Upper lobe of left lung (tissue), 6 donors: ENCODE results near the gene NFATC2IP. TPM values are rescaled to one million over a fixed set of nuclear protein-coding genes. Genes with fewer than 3 reads are reported as not detected.

Source experiments
- ATAC-seq, 2 donors: fragments of 200-7000 bp; cut with Tn5 transposase; one replicate each; pipeline ENCODE4 v1.9.1; 2022; ENCODE audit warnings: mild to moderate bottlenecking in 2 of 2, moderate library complexity in 2 of 2; ENCODE audit not compliant: low FRiP score in 2 of 2
- DNase-seq, 2 donors: peaks; one replicate each; pipeline ENCODE4 v3.0.0-alpha.2; 2019 to 2020
- H3K27ac ChIP-seq, 4 donors: fragments of 200-600 bp; sonication (generic); one replicate each; pipeline ENCODE4 v1.5.1; 2016 to 2019
- H3K27me3 ChIP-seq, 4 donors: fragments of 200-600 bp; sonication (generic); one replicate each; pipeline ENCODE4 v1.5.1; 2017 to 2019
- H3K36me3 ChIP-seq, 4 donors: fragments of 200-600 bp; sonication (generic); one replicate each; pipeline ENCODE4 v1.5.1; 2016 to 2019
- H3K4me1 ChIP-seq, 4 donors: fragments of 200-600 bp; sonication (generic); one replicate each; pipeline ENCODE4 v1.5.1; 2018 to 2019
- H3K4me3 ChIP-seq, 4 donors: fragments of 200-600 bp; sonication (generic); one replicate each; pipeline ENCODE4 v1.5.1; 2017 to 2019; ENCODE audit warnings: mild to moderate bottlenecking in 2 of 4, moderate library complexity in 1 of 4
- H3K9me3 ChIP-seq, 4 donors: fragments of 200-600 bp; sonication (generic); one replicate each; pipeline ENCODE4 v1.5.1; 2018 to 2019
- CTCF ChIP-seq, 6 experiments: fragments of 450-650 bp in 4 of 6; fragments of 200-600 bp in 2 of 6; sonication (generic) in 2 of 6; IDR thresholded peaks; one replicate each; pipeline ENCODE4 v1.5.1; 2016 to 2019; ENCODE audit warnings: antibody characterized with exemption in 6 of 6
- EP300 ChIP-seq, 4 donors: sonication (generic); formaldehyde crosslinking; IDR thresholded peaks; one replicate each; pipeline ENCODE4 v1.5.1; 2017; ENCODE audit warnings: antibody characterized with exemption in 4 of 4, control low read depth in 2 of 4
- POLR2A ChIP-seq, 4 donors: fragments of 450-650 bp; IDR thresholded peaks; one replicate each; pipeline ENCODE4 v1.5.1; 2016 to 2017; ENCODE audit warnings: antibody characterized with exemption in 4 of 4, mild to moderate bottlenecking in 2 of 4
- POLR2AphosphoS5 ChIP-seq, 2 donors: sonication (generic); formaldehyde crosslinking; IDR thresholded peaks; one replicate each; pipeline ENCODE4 v1.5.1; 2017; ENCODE audit warnings: antibody characterized with exemption in 2 of 2
- WGBS, 2 donors: methylation state at CpG; one replicate each; pipeline ENCODE4 v1.1.5; 2017 to 2018; 5-methylcytosine and 5-hydroxymethylcytosine counted together
- total RNA-seq, 6 donors: library from RNA; depleted of rRNA in 4 of 6; stranded (reverse); fragments of >200 nt in 4 of 6; gene quantifications; one replicate each; pipeline versions ENCODE4 v1.1.0 to v1.2.1, GENCODE V29; 2016 to 2021
- donor health status: DM: no; HTN: no; CAD: no; lungs with moderate emphysema.
- donor health status: DM: no; HTN: yes; CAD: no; lungs with severe emphysema.

The NFATC2IP gene
- total RNA-seq, 6 donors from 2014 or later = 24.6 to 62.9 (median 34.9) TPM

- TF ChIP-seq EP300 (IDR thresholded peaks at IDR 0.05) (no peak), POLR2AphosphoS5 (IDR thresholded peaks at IDR 0.05) (no peak), CTCF (IDR thresholded peaks at IDR 0.05) (no peak), POLR2A (IDR thresholded peaks at IDR 0.05) (no peak)
- Histone ChIP-seq H3K27ac (no peak overlapping the region), H3K27me3 (no peaks in the 10 kb centered on the region), H3K4me3 (no peak overlapping the region), H3K9me3 (no peaks in the 10 kb centered on the region), H3K4me1 (peaks cover 0 to 6% (median 5%) of the 10 kb centered on the region in 4 donors), H3K36me3 (no peaks in the 10 kb centered on the region)
- WGBS, 2 donors = 66 to 68% methylated on average over 3 of the region's 3 CpGs
- ATAC-seq (no peak), DNase-seq (no peak)
Measured at GRCh38 chr16:28930652-28931051, 20.1 kb upstream of the NFATC2IP start.

DNA sequence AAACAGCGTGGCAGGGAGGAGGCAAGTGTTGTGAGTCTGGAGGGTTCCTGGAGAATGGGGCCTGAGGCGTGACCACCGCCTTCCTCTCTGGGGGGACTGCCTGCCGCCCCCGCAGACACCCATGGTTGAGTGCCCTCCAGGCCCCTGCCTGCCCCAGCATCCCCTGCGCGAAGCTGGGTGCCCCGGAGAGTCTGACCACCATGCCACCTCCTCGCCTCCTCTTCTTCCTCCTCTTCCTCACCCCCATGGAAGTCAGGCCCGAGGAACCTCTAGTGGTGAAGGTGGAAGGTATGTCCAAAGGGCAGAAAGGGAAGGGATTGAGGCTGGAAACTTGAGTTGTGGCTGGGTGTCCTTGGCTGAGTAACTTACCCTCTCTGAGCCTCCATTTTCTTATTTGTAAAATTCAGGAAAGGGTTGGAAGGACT is 18.9 kb upstream of the NFATC2IP start, which contains the start of gene CD19:
Gene CD19, plus strand, starts transcription at position 171 of the 425 bp plus-strand sequence. Its CDS starts 30 bp downstream, at position 201.
- Histone ChIP-seq H3K27ac (no peak within 1 kb of the TSS), H3K36me3 (no peaks in the 10 kb centered on the region), H3K4me1 (peaks cover 0 to 11% (median 6%) of the 10 kb centered on the region in 4 donors), H3K9me3 (no peaks in the 10 kb centered on the region), H3K27me3 (no peaks in the 10 kb centered on the region), H3K4me3 (no peak within 1 kb of the TSS)
- WGBS, 2 donors = 86 to 90% methylated on average over 10 of the region's 10 CpGs
- DNase-seq (no peak), ATAC-seq (no peak)
- no peak for TF ChIP-seq CTCF (IDR thresholded peaks at IDR 0.05)
- TF ChIP-seq EP300 (IDR thresholded peaks at IDR 0.05) = no peak
- TF ChIP-seq POLR2A (IDR thresholded peaks at IDR 0.05) = no peak
- TF ChIP-seq POLR2AphosphoS5 (IDR thresholded peaks at IDR 0.05) = no peak

DNA sequence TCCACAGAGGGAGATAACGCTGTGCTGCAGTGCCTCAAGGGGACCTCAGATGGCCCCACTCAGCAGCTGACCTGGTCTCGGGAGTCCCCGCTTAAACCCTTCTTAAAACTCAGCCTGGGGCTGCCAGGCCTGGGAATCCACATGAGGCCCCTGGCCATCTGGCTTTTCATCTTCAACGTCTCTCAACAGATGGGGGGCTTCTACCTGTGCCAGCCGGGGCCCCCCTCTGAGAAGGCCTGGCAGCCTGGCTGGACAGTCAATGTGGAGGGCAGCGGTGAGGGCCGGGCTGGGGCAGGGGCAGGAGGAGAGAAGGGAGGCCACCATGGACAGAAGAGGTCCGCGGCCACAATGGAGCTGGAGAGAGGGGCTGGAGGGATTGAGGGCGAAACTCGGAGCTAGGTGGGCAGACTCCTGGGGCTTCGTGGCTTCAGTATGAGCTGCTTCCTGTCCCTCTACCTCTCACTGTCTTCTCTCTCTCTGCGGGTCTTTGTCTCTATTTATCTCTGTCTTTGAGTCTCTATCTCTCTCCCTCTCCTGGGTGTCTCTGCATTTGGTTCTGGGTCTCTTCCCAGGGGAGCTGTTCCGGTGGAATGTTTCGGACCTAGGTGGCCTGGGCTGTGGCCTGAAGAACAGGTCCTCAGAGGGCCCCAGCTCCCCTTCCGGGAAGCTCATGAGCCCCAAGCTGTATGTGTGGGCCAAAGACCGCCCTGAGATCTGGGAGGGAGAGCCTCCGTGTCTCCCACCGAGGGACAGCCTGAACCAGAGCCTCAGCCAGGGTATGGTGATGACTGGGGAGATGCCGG is 18.2 kb upstream of the NFATC2IP start:
- TF ChIP-seq POLR2A (IDR thresholded peaks at IDR 0.05) (no peak), CTCF (IDR thresholded peaks at IDR 0.05) (no peak), POLR2AphosphoS5 (IDR thresholded peaks at IDR 0.05) (no peak), EP300 (IDR thresholded peaks at IDR 0.05) (no peak)
- H3K36me3 ChIP-seq = no peaks in the 10 kb centered on the region
- H3K27ac ChIP-seq = no peak overlapping the region
- WGBS, 2 donors = 87% methylated on average over 16 to 20 of the region's 20 CpGs
- DNase-seq (no peak), ATAC-seq (no peak)
- no peaks in the 10 kb centered on the region for H3K27me3 ChIP-seq
- no peaks in the 10 kb centered on the region for H3K9me3 ChIP-seq
- peaks cover 0 to 14% (median 7%) of the 10 kb centered on the region in 4 donors for H3K4me1 ChIP-seq
- H3K4me3 ChIP-seq = no peak overlapping the region

- H3K4me3 ChIP-seq = no peak overlapping the region
- H3K27me3 ChIP-seq = no peaks in the 10 kb centered on the region
- H3K36me3 ChIP-seq = no peaks in the 10 kb centered on the region
- H3K27ac ChIP-seq = no peak overlapping the region
- TF ChIP-seq CTCF (IDR thresholded peaks at IDR 0.05) (no peak), EP300 (IDR thresholded peaks at IDR 0.05) (no peak), POLR2A (IDR thresholded peaks at IDR 0.05) (no peak), POLR2AphosphoS5 (IDR thresholded peaks at IDR 0.05) (no peak)
- no peak for ATAC-seq
- peaks cover 0 to 14% (median 7%) of the 10 kb centered on the region in 4 donors for H3K4me1 ChIP-seq
- no peaks in the 10 kb centered on the region for H3K9me3 ChIP-seq
- WGBS, 2 donors = 73 to 78% methylated on average over 7 to 8 of the region's 8 CpGs
- DNase-seq = no peak
Measured at GRCh38 chr16:28933171-28933570, 17.6 kb upstream of the NFATC2IP start.
